ENCODE results near the gene ROR2. TPM values are rescaled to one million over a fixed set of nuclear protein-coding genes. Genes with fewer than 3 reads are reported as not detected.

ROR2 gene
- polyA plus RNA-seq, 3 donors = not detected

GRCh38 chr9:91583161-91583875 lies 366.7 kb downstream of the ROR2 start:
- H3K9me3 ChIP-seq (replicated peaks in 1 of 2; ENCODE audit: control insufficient read depth in 1 of 2, insufficient read depth in 1 of 2, low read length in 2 of 2) = no peaks in the 10 kb centered on the region
- DNase-seq = no peak
- Mint-ChIP-seq H3K27ac (no peak overlapping the region), H3K4me1 (no peaks in the 10 kb centered on the region), H3K9me3 (peaks cover 0 to 7% (median 4%) of the 10 kb centered on the region in 7 donors), H3K36me3 (no peaks in the 10 kb centered on the region), H3K4me3 (no peak overlapping the region), H3K27me3 (ENCODE audit: low read depth in 3 of 3) (peaks cover 4 to 18% (median 13%) of the 10 kb centered on the region in 3 donors)
- H3K9ac ChIP-seq (ENCODE audit: insufficient read depth, low read length, poor library complexity, severe bottlenecking) = no peak overlapping the region
- H4K20me1 ChIP-seq (ENCODE audit: insufficient read depth, low read length) = no peaks in the 10 kb centered on the region
- H3K27ac ChIP-seq (ENCODE audit: low read depth in 1 of 2, low read length in 2 of 2) = no peak overlapping the region
- no peak overlapping the region for H2AFZ ChIP-seq (ENCODE audit: insufficient read depth, low read depth, low read length, poor library complexity, severe bottlenecking)
- no peak for TF ChIP-seq CTCF (IDR thresholded peaks at IDR 0.05)
- no peak overlapping the region for H3K4me3 ChIP-seq (replicated peaks in 1 of 3; ENCODE audit: low read depth in 2 of 3, low read length in 3 of 3)
- intact Hi-C loops (cut with micrococcal nuclease) = no loop called here
- H3K27me3 ChIP-seq (ENCODE audit: control insufficient read depth in 2 of 2, insufficient read depth in 2 of 2, low read length in 2 of 2) = no peaks in the 10 kb centered on the region
- H3K79me2 ChIP-seq (ENCODE audit: insufficient read depth, low read length) = no peaks in the 10 kb centered on the region
- H3K4me2 ChIP-seq (replicated peaks; ENCODE audit: extremely low read depth, low read length, poor library complexity, severe bottlenecking) = no peak overlapping the region
- no peaks in the 10 kb centered on the region for H3K4me1 ChIP-seq (ENCODE audit: control insufficient read depth in 1 of 2, insufficient read depth in 2 of 2, low read length in 2 of 2)
- no peaks in the 10 kb centered on the region for H3K36me3 ChIP-seq (replicated peaks in 1 of 2; ENCODE audit: control insufficient read depth in 1 of 2, insufficient read depth in 2 of 2, low read length in 2 of 2)

GRCh38 chr9:91582181-91582580 lies 367.8 kb downstream of the ROR2 start:
- Histone ChIP-seq H3K4me2 (replicated peaks; ENCODE audit: extremely low read depth, low read length, poor library complexity, severe bottlenecking) (no peak overlapping the region), H3K27me3 (ENCODE audit: control insufficient read depth in 2 of 2, insufficient read depth in 2 of 2, low read length in 2 of 2) (no peaks in the 10 kb centered on the region), H3K9ac (ENCODE audit: insufficient read depth, low read length, poor library complexity, severe bottlenecking) (no peak overlapping the region), H2AFZ (ENCODE audit: insufficient read depth, low read depth, low read length, poor library complexity, severe bottlenecking) (no peak overlapping the region), H3K79me2 (ENCODE audit: insufficient read depth, low read length) (no peaks in the 10 kb centered on the region), H4K20me1 (ENCODE audit: insufficient read depth, low read length) (no peaks in the 10 kb centered on the region), H3K27ac (ENCODE audit: low read depth in 1 of 2, low read length in 2 of 2) (no peak overlapping the region), H3K4me3 (replicated peaks in 1 of 3; ENCODE audit: low read depth in 2 of 3, low read length in 3 of 3) (no peak overlapping the region), H3K4me1 (ENCODE audit: control insufficient read depth in 1 of 2, insufficient read depth in 2 of 2, low read length in 2 of 2) (no peaks in the 10 kb centered on the region), H3K36me3 (replicated peaks in 1 of 2; ENCODE audit: control insufficient read depth in 1 of 2, insufficient read depth in 2 of 2, low read length in 2 of 2) (no peaks in the 10 kb centered on the region), H3K9me3 (replicated peaks in 1 of 2; ENCODE audit: control insufficient read depth in 1 of 2, insufficient read depth in 1 of 2, low read length in 2 of 2) (no peaks in the 10 kb centered on the region)
- intact Hi-C loops (cut with micrococcal nuclease) = no loop called here
- H3K27ac Mint-ChIP-seq = no peak overlapping the region
- TF ChIP-seq CTCF (IDR thresholded peaks at IDR 0.05) = no peak
- no peak overlapping the region for H3K4me3 Mint-ChIP-seq
- no peaks in the 10 kb centered on the region for H3K36me3 Mint-ChIP-seq
- no peak for DNase-seq
- no peaks in the 10 kb centered on the region for H3K4me1 Mint-ChIP-seq
- peaks cover 0 to 7% (median 4%) of the 10 kb centered on the region in 7 donors for H3K9me3 Mint-ChIP-seq
- 100% methylated on average over 1 of the region's 4 CpGs for WGBS (ENCODE audit: insufficient coverage)
- H3K27me3 Mint-ChIP-seq (ENCODE audit: low read depth in 3 of 3) = peaks cover 4 to 22% (median 13%) of the 10 kb centered on the region in 3 donors
